Endothelial cell (in vitro differentiated cells): ENCODE results near the gene ALDH4A1. TPM values are rescaled to one million over a fixed set of nuclear protein-coding genes. Genes with fewer than 3 reads are reported as not detected.

ENCODE experiments used
- DNase-seq: peaks from one replicate; pipeline ENCODE4 v3.0.0; 2021; ENCODE audit warnings: low spot score
- H3K27ac Mint-ChIP-seq: one replicate; pipeline ENCODE4 v1.8.0; 2021; ENCODE audit warnings: mixed read lengths, inconsistent platforms; ENCODE audit not compliant: unreplicated experiment
- H3K27me3 Mint-ChIP-seq: one replicate; pipeline ENCODE4 v1.8.0; 2021; ENCODE audit warnings: mild to moderate bottlenecking, moderate library complexity, mixed read lengths, inconsistent platforms; ENCODE audit not compliant: unreplicated experiment
- H3K36me3 Mint-ChIP-seq: one replicate; pipeline ENCODE4 v1.8.0; 2021; ENCODE audit warnings: mild to moderate bottlenecking, low read depth, mixed read lengths, inconsistent platforms; ENCODE audit not compliant: unreplicated experiment
- H3K4me1 Mint-ChIP-seq: one replicate; pipeline ENCODE4 v1.8.0; 2021; ENCODE audit warnings: mild to moderate bottlenecking, mixed read lengths, inconsistent platforms; ENCODE audit not compliant: unreplicated experiment
- H3K4me3 Mint-ChIP-seq: one replicate; pipeline ENCODE4 v1.8.0; 2021; ENCODE audit warnings: mild to moderate bottlenecking, mixed read lengths, inconsistent platforms; ENCODE audit not compliant: unreplicated experiment
- H3K9me3 Mint-ChIP-seq: one replicate; pipeline ENCODE4 v1.8.0; 2021; ENCODE audit warnings: mixed read lengths, inconsistent platforms; ENCODE audit not compliant: unreplicated experiment
- total RNA-seq: library from RNA; stranded (reverse); fragmentation: NEBNext Ultra II Directional; extraction: Animal tissue kit (Norgen Biotek cat#: 25700); gene quantifications from one replicate; pipeline ENCODE4 v1.2.1, GENCODE V29; 2021; ENCODE audit not compliant: unreplicated experiment
- TF ChIP-seq, protein P1 (sequence below): fragments of 200-600 bp; sonication (generic); IDR thresholded peaks from one replicate; pipeline ENCODE4 v1.5.0; 2021; ENCODE audit warnings: antibody characterized with exemption; ENCODE audit not compliant: unreplicated experiment

ALDH4A1 gene
- total RNA-seq, 1 donor from 2014 or later: 27.8 TPM

DNA sequence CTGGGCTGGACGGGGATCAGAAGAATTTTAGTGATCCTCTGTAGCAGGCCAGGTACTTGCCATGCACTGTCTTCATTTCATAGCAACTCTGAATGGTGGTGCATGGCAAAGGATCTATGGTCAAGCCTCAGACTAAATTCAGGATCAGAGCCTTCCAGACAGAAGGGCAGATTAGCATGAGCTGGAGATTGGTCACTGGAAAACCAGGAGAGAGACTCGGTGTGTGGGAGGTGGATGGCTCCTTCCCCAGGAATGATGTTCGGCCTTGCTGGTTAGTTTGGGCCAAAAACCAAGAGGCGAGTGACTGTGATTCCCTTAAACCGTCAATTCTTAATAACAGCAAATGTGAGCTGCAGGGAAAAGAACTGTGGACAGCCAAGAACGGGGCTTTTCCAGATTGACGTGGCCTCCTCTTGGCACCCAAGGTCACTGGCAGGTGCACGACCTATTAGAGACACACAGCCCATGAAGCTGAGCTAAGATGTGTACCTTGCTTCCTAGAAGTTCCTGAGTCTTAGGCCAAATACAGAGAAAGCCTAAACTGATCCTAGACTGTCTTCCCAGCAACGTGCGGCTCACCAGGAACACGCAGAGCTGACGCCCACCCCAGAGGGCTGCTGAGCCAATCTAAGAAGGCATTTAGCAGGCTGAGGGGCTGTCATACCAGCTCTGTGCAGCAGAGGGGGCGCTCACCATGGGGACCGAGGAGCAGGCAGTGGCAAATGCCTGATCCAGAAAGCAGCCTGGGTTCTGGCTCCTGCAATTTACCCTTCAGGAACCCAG lies 18.5 kb downstream of the ALDH4A1 start:
- Mint-ChIP-seq H3K27me3 (peaks cover 12% of the 10 kb centered on the region), H3K4me1 (no peaks in the 10 kb centered on the region), H3K9me3 (no peaks in the 10 kb centered on the region), H3K27ac (no peak overlapping the region), H3K4me3 (no peak overlapping the region), H3K36me3 (peaks cover 16% of the 10 kb centered on the region)
- peak; percentile 88 for DNase-seq
- TF ChIP-seq, protein P1, sequence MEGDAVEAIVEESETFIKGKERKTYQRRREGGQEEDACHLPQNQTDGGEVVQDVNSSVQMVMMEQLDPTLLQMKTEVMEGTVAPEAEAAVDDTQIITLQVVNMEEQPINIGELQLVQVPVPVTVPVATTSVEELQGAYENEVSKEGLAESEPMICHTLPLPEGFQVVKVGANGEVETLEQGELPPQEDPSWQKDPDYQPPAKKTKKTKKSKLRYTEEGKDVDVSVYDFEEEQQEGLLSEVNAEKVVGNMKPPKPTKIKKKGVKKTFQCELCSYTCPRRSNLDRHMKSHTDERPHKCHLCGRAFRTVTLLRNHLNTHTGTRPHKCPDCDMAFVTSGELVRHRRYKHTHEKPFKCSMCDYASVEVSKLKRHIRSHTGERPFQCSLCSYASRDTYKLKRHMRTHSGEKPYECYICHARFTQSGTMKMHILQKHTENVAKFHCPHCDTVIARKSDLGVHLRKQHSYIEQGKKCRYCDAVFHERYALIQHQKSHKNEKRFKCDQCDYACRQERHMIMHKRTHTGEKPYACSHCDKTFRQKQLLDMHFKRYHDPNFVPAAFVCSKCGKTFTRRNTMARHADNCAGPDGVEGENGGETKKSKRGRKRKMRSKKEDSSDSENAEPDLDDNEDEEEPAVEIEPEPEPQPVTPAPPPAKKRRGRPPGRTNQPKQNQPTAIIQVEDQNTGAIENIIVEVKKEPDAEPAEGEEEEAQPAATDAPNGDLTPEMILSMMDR: peak; percentile 78

DNA sequence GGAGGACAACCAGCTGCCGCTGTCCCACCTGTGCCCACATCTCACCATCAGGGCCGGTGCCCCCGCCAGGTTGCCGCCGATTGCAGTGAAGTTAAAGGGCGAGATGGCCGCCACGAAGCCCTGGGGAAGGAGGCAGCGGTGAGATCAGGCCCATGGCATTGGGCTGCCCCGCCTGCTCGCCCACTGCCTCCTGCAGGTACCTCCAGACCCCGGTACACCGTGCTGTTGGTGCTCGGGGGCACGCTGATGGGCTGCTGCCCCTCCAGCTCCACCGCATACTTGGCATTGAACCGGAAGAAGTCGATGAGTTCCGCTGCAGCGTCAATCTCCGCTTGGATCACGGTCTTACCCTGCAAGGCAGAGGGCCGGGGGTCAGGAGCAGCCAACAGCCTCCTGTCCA lies 19.3 kb downstream of the ALDH4A1 start:
- H3K4me1 Mint-ChIP-seq: no peaks in the 10 kb centered on the region
- TF ChIP-seq, protein P1: no peak
- peaks cover 16% of the 10 kb centered on the region for H3K36me3 Mint-ChIP-seq
- no peak for DNase-seq
- peaks cover 12% of the 10 kb centered on the region for H3K27me3 Mint-ChIP-seq
- H3K9me3 Mint-ChIP-seq: no peaks in the 10 kb centered on the region
- no peak overlapping the region for H3K27ac Mint-ChIP-seq
- no peak overlapping the region for H3K4me3 Mint-ChIP-seq

DNA sequence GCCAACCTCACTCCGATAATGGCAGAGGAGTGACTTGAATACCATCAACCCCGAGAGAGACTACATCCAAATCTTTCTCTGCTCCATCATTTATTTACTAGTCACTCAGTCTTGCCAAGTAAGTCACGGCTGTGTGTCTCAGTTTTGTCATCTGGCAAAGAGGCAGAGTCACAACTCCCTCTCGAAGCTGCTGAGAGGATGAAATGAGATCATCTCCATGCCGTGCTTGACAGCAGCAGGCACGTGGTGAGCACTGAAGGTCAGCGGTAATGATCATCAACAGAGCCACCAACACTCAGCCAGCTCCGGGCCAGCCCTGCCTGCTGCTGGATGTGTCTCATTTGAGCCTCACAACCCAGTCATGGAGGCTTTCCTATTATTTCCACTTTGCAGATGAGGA lies 19.9 kb downstream of the ALDH4A1 start:
- H3K36me3 Mint-ChIP-seq: peaks cover 10% of the 10 kb centered on the region
- H3K4me3 Mint-ChIP-seq: no peak overlapping the region
- no peak overlapping the region for H3K27ac Mint-ChIP-seq
- no peaks in the 10 kb centered on the region for H3K4me1 Mint-ChIP-seq
- no peaks in the 10 kb centered on the region for H3K9me3 Mint-ChIP-seq
- TF ChIP-seq, protein P1: no peak
- peaks cover 8% of the 10 kb centered on the region for H3K27me3 Mint-ChIP-seq
- DNase-seq: no peak

DNA sequence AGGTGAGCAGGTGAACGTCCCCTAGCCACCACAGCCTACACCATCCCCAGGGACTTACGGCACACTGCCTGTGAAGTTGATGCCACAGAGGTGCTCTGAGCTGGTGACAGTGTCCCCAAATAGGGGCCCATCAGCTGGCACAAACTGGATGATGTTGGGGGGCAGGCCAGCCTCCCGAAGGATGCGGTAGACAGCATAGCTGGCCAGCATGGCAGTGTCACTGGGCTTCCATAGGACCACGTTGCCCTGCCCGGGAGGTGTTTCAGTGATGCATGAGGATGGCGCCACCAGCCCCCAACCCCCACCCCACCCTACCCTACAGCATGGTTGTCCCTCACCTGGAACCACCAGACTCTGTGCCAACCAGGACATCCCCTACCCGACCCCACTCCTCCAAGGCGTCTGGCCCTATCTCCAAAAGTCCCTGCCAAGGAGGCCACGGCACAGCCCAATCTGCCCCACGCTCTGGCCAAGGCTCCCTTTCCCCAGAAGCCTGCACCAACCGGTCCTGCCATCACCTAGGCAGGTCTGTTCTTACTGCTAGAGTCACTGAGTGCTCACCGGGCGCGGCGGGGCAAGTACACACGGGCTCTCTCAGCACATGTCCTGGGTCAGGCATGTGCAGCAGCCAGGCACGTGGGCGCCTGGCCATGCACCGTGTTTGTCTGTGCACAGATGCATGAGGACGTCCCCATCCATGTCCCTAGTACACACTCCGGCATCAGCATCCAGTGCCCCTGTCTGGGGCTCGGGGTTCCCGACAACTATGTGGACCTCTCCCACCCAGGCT lies 20.5 kb downstream of the ALDH4A1 start:
- H3K9me3 Mint-ChIP-seq: no peaks in the 10 kb centered on the region
- no peak for DNase-seq
- H3K27me3 Mint-ChIP-seq: peaks cover 7% of the 10 kb centered on the region
- no peak overlapping the region for H3K27ac Mint-ChIP-seq
- no peaks in the 10 kb centered on the region for H3K4me1 Mint-ChIP-seq
- H3K36me3 Mint-ChIP-seq: peaks cover 9% of the 10 kb centered on the region
- TF ChIP-seq, protein P1: no peak
- H3K4me3 Mint-ChIP-seq: no peak overlapping the region

DNA sequence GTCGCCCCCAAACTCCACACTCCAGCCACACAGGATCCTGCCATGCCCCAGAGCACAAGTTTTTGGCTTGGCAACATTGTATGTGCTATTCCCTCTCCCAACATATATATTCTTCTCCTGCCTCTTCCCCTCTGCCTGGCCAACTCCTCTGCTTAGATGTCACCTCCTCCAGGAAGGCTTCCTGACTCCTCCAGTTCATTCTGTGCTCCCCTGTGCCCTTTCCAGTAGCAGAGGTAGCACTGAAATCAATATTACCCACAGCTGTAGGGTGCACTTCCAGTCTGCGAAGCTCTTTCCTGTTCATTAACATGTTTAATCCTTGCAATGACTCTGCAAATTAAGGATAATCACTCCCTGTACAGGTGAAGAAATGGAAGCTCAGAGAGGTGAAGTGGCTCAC lies 21.2 kb downstream of the ALDH4A1 start:
- TF ChIP-seq, protein P1: no peak
- Mint-ChIP-seq H3K36me3 (peaks cover 9% of the 10 kb centered on the region), H3K4me3 (peak overlapping the region; percentile 37), H3K27me3 (peaks cover 7% of the 10 kb centered on the region), H3K27ac (no peak overlapping the region), H3K4me1 (no peaks in the 10 kb centered on the region), H3K9me3 (no peaks in the 10 kb centered on the region)
- DNase-seq: no peak
